Tibial nerve (tissue), 4 donors: ENCODE measurements around the gene TBC1D4. TPM values are rescaled to one million over a fixed set of nuclear protein-coding genes. Genes with fewer than 3 reads are reported as not detected.
A peak's percentile ranks its signal among the peaks of the same experiment; 100 is the strongest.

Experiments used
- DNase-seq, 2 donors: peaks; one replicate each; pipeline ENCODE4 v3.0.0-alpha.2; 2019; ENCODE audit warnings: low spot score in 2 of 2
- H3K27ac ChIP-seq, 4 donors: fragments of 200-600 bp; sonication (generic) in 3 of 4; one replicate each; pipeline ENCODE4 v1.5.1; 2017 to 2019; ENCODE audit warnings: mild to moderate bottlenecking in 1 of 4
- H3K27me3 ChIP-seq, 2 donors: fragments of 200-600 bp; sonication (generic) in 1 of 2; one replicate each; pipeline versions ENCODE4 v1.5.1 to v1.6.0; 2017 to 2019
- H3K36me3 ChIP-seq, 3 donors: fragments of 200-600 bp; sonication (generic); one replicate each; pipeline ENCODE4 v1.5.1; 2018 to 2019
- H3K4me1 ChIP-seq, 4 donors: fragments of 200-600 bp; sonication (generic) in 3 of 4; one replicate each; pipeline ENCODE4 v1.5.1; 2017 to 2019
- H3K4me3 ChIP-seq, 4 donors: fragments of 200-600 bp; sonication (generic) in 3 of 4; one replicate each; pipeline ENCODE4 v1.5.1; 2017 to 2019; ENCODE audit warnings: mild to moderate bottlenecking in 1 of 4, moderate library complexity in 1 of 4
- H3K9me3 ChIP-seq, 4 donors: fragments of 200-600 bp; sonication (generic) in 3 of 4; one replicate each; pipeline ENCODE4 v1.5.1; 2017 to 2019
- CTCF ChIP-seq, 5 experiments: fragments of 200-600 bp in 3 of 5; fragments of 450-650 bp in 2 of 5; sonication (generic) in 3 of 5; IDR thresholded peaks; one replicate each; pipeline ENCODE4 v1.5.1; 2016 to 2019; ENCODE audit warnings: antibody characterized with exemption in 5 of 5, mild to moderate bottlenecking in 3 of 5, moderate library complexity in 2 of 5
- EP300 ChIP-seq, 2 donors: sonication (generic); formaldehyde crosslinking; IDR thresholded peaks; one replicate each; pipeline ENCODE4 v1.6.1; 2017; ENCODE audit warnings: antibody characterized with exemption in 2 of 2, mild to moderate bottlenecking in 1 of 2
- POLR2A ChIP-seq, 2 donors: fragments of 450-650 bp; IDR thresholded peaks; one replicate each; pipeline ENCODE4 v1.6.1; 2017; ENCODE audit warnings: antibody characterized with exemption in 2 of 2, mild to moderate bottlenecking in 2 of 2, moderate library complexity in 2 of 2
- WGBS, 2 donors: methylation state at CpG; one replicate each; pipeline ENCODE4 v1.1.5; 2018; 5-methylcytosine and 5-hydroxymethylcytosine counted together
- total RNA-seq, 4 donors: library from RNA; depleted of rRNA; stranded (reverse); fragments of >200 nt; gene quantifications; one replicate each; pipeline ENCODE4 v1.1.0, GENCODE V29; 2016

Gene TBC1D4
- total RNA-seq, 4 donors from 2014 or later: 17.7 to 45.4 (median 33.4) TPM

GRCh38 chr13:75405976-75406703 is 75.8 kb downstream of the TBC1D4 start:
- Histone ChIP-seq H3K9me3 (no peaks in the 10 kb centered on the region), H3K27me3 (no peaks in the 10 kb centered on the region), H3K27ac (peak overlapping the region in 1 of 4 donors; percentile 34), H3K4me3 (no peak overlapping the region), H3K36me3 (no peaks in the 10 kb centered on the region), H3K4me1 (peaks cover 0 to 10% (median 0%) of the 10 kb centered on the region in 4 donors)
- peak in 1 of 2 donors; percentile 33 for DNase-seq
- peak in 1 of 2 donors; percentile 56 for TF ChIP-seq EP300 (IDR thresholded peaks at IDR 0.05)
- TF ChIP-seq POLR2A (IDR thresholded peaks at IDR 0.05): no peak
- 75 to 76% methylated on average over 9 of the region's 9 CpGs for WGBS, 2 donors

- no peak overlapping the region for H3K4me3 ChIP-seq
- H3K4me1 ChIP-seq: peaks cover 0 to 10% (median 0%) of the 10 kb centered on the region in 4 donors
- no peaks in the 10 kb centered on the region for H3K36me3 ChIP-seq
- no peak overlapping the region for H3K27ac ChIP-seq
- no peaks in the 10 kb centered on the region for H3K27me3 ChIP-seq
- 79 to 94% methylated on average over 1 of the region's 1 CpG for WGBS, 2 donors
- no peaks in the 10 kb centered on the region for H3K9me3 ChIP-seq
- no peak for DNase-seq
- TF ChIP-seq EP300 (IDR thresholded peaks at IDR 0.05) (no peak), POLR2A (IDR thresholded peaks at IDR 0.05) (no peak)
These were observed 77.2 kb downstream of the TBC1D4 start for GRCh38 chr13:75404726-75405125.

- WGBS, 2 donors: 37 to 39% methylated on average over 2 of the region's 2 CpGs
- Histone ChIP-seq H3K4me1 (peaks cover 0 to 10% (median 0%) of the 10 kb centered on the region in 4 donors), H3K27me3 (no peaks in the 10 kb centered on the region), H3K36me3 (no peaks in the 10 kb centered on the region), H3K4me3 (no peak overlapping the region), H3K9me3 (peaks cover 0 to 9% (median 4%) of the 10 kb centered on the region in 4 donors), H3K27ac (no peak overlapping the region)
- TF ChIP-seq EP300 (IDR thresholded peaks at IDR 0.05) (no peak), CTCF (IDR thresholded peaks at IDR 0.05) (no peak), POLR2A (IDR thresholded peaks at IDR 0.05) (no peak)
- no peak for DNase-seq
These were observed 79.2 kb downstream of the TBC1D4 start for GRCh38 chr13:75402787-75403186.

GRCh38 chr13:75400775-75401174 is 81.2 kb downstream of the TBC1D4 start:
- no peaks in the 10 kb centered on the region for H3K27me3 ChIP-seq

GRCh38 chr13:75399879-75400217 is 82.1 kb downstream of the TBC1D4 start:
- Histone ChIP-seq H3K27me3 (no peaks in the 10 kb centered on the region), H3K4me1 (no peaks in the 10 kb centered on the region), H3K9me3 (peaks cover 0 to 12% (median 5%) of the 10 kb centered on the region in 4 donors), H3K4me3 (no peak overlapping the region), H3K27ac (no peak overlapping the region), H3K36me3 (no peaks in the 10 kb centered on the region)
- TF ChIP-seq EP300 (IDR thresholded peaks at IDR 0.05): no peak
- no peak for TF ChIP-seq POLR2A (IDR thresholded peaks at IDR 0.05)
- no peak for TF ChIP-seq CTCF (IDR thresholded peaks at IDR 0.05)
- no peak for DNase-seq
- WGBS, 2 donors: 88 to 100% methylated on average over 2 of the region's 2 CpGs

More at GRCh38 chr13:75400775-75401174, 81.2 kb downstream of the TBC1D4 start:
- peaks cover 0 to 2% (median 0%) of the 10 kb centered on the region in 4 donors for H3K4me1 ChIP-seq
- no peaks in the 10 kb centered on the region for H3K36me3 ChIP-seq
- 86 to 93% methylated on average over 1 of the region's 1 CpG for WGBS, 2 donors
- H3K9me3 ChIP-seq: peaks cover 0 to 12% (median 5%) of the 10 kb centered on the region in 4 donors
- no peak for DNase-seq
- TF ChIP-seq EP300 (IDR thresholded peaks at IDR 0.05) (no peak), POLR2A (IDR thresholded peaks at IDR 0.05) (no peak), CTCF (IDR thresholded peaks at IDR 0.05) (no peak)
- H3K27ac ChIP-seq: no peak overlapping the region
- no peak overlapping the region for H3K4me3 ChIP-seq

GRCh38 chr13:75399168-75399878 is 82.6 kb downstream of the TBC1D4 start:
- Histone ChIP-seq H3K27me3 (no peaks in the 10 kb centered on the region), H3K27ac (no peak overlapping the region), H3K4me1 (no peaks in the 10 kb centered on the region), H3K9me3 (peaks cover 0 to 12% (median 5%) of the 10 kb centered on the region in 4 donors), H3K36me3 (no peaks in the 10 kb centered on the region), H3K4me3 (no peak overlapping the region)
- TF ChIP-seq POLR2A (IDR thresholded peaks at IDR 0.05) (no peak), CTCF (IDR thresholded peaks at IDR 0.05) (no peak), EP300 (IDR thresholded peaks at IDR 0.05) (no peak)
- no peak for DNase-seq
- 79 to 93% methylated on average over 2 of the region's 2 CpGs for WGBS, 2 donors
